Endothelial cell of umbilical vein (primary cell): ENCODE measurements around the gene FBXO2. TPM values are rescaled to one million over a fixed set of nuclear protein-coding genes. Genes with fewer than 3 reads are reported as not detected.

Source experiments
- BruUV-seq: library from RNA; stranded (reverse); fragments of 400-500 nt; replicated peaks from 2 replicates; lab custom pipeline; 2021; lab: Mats Ljungman, UMichigan
- CTCF ChIA-PET: fragments of 300-600, 350-600 bp; sonication (Branson Sonifier 250); formaldehyde crosslinking; loops from one replicate; lab custom pipeline; 2021; ENCODE audit warnings: antibody characterized with exemption, inconsistent platforms; lab: Charles Lee
- POLR2A ChIA-PET: fragments of 300-600, 350-600 bp; sonication (Branson Sonifier 250); formaldehyde crosslinking; loops from one replicate; lab custom pipeline; 2021; ENCODE audit warnings: antibody characterized with exemption, inconsistent platforms; lab: Charles Lee
- DNase-seq: peaks from one replicate; pipeline ENCODE4 v3.0.0-alpha.2; 2011; ENCODE audit warnings: low read depth, low spot score
- FAIRE-seq: peaks from 2 replicates; lab custom pipeline; 2011; peaks lifted over from hg19 to GRCh38; lab: Jason Lieb, UNC
- H2AFZ ChIP-seq: 2 replicates; pipeline ENCODE4 v1.6.0; 2012; ENCODE audit warnings: low read depth, low read length, control low read depth, inconsistent platforms
- H3K27ac ChIP-seq: 2 replicates; pipeline ENCODE4 v1.5.1; 2011; ENCODE audit warnings: low read depth, mild to moderate bottlenecking, control low read depth, low read length, moderate library complexity; ENCODE audit not compliant: insufficient read depth
- H3K27me3 ChIP-seq, 2 experiments: 2 replicates each; pipeline versions ENCODE4 v1.6.0 to v1.6.1; 2011; ENCODE audit warnings: low read length in 2 of 2, mixed read lengths in 1 of 2; ENCODE audit not compliant: control insufficient read depth in 2 of 2, insufficient read depth in 2 of 2
- H3K36me3 ChIP-seq, 2 experiments: 2 replicates in 1 of 2; 3 replicates in 1 of 2; pipeline ENCODE4 v1.5.1; 2011; ENCODE audit warnings: low read length in 2 of 2, mild to moderate bottlenecking in 1 of 2, moderate library complexity in 1 of 2; ENCODE audit not compliant: control insufficient read depth in 2 of 2, insufficient read depth in 2 of 2; ENCODE audit errors: extremely low read depth in 1 of 2
- H3K4me1 ChIP-seq: 3 replicates; pipeline ENCODE4 v1.5.1; 2011; ENCODE audit warnings: mild to moderate bottlenecking, low read length; ENCODE audit not compliant: control insufficient read depth, insufficient read depth; ENCODE audit errors: extremely low read depth
- H3K4me2 ChIP-seq: 2 replicates; pipeline ENCODE4 v1.6.1; 2011; ENCODE audit warnings: low read length, control low read depth, mixed read lengths; ENCODE audit not compliant: insufficient read depth
- H3K4me3 ChIP-seq, 3 experiments: fragments of 200-600 bp in 1 of 3; sonication (generic), shearing (Covaris generic) in 1 of 3; replicated peaks in 1 of 3; 2 replicates each; pipeline ENCODE4 v1.5.1; 2011 to 2016; ENCODE audit warnings: control low read depth in 3 of 3, low read length in 3 of 3, mild to moderate bottlenecking in 2 of 3, inconsistent platforms in 1 of 3, low read depth in 1 of 3, moderate library complexity in 1 of 3; ENCODE audit not compliant: insufficient read depth in 1 of 3
- H3K79me2 ChIP-seq: 2 replicates; pipeline ENCODE4 v1.6.0; 2012; ENCODE audit warnings: low read length, inconsistent platforms; ENCODE audit not compliant: control insufficient read depth, insufficient read depth
- H3K9ac ChIP-seq: replicated peaks from 2 replicates; pipeline ENCODE3; 2011; ENCODE audit warnings: low read length, control low read depth; ENCODE audit not compliant: insufficient read depth; ENCODE audit errors: extremely low read depth
- H3K9me1 ChIP-seq: replicated peaks from 3 replicates; pipeline ENCODE4 v1.6.0; 2011; ENCODE audit warnings: mild to moderate bottlenecking, low read length; ENCODE audit not compliant: control insufficient read depth, insufficient read depth; ENCODE audit errors: extremely low read depth
- H3K9me3 ChIP-seq: replicated peaks from 2 replicates; pipeline ENCODE4 v1.5.1; 2012; ENCODE audit warnings: low read length, inconsistent platforms; ENCODE audit not compliant: control insufficient read depth, insufficient read depth
- H4K20me1 ChIP-seq: replicated peaks from 2 replicates; pipeline ENCODE3; 2011; ENCODE audit warnings: mild to moderate bottlenecking, low read length; ENCODE audit not compliant: control insufficient read depth, insufficient read depth; ENCODE audit errors: extremely low read depth
- EZH2 ChIP-seq: IDR thresholded peaks from 2 replicates; pipeline ENCODE4 v1.6.1; 2012; ENCODE audit warnings: borderline replicate concordance, low read depth, mild to moderate bottlenecking, moderate library complexity, low read length, inconsistent platforms; ENCODE audit not compliant: severe bottlenecking
- FOS ChIP-seq: IDR thresholded peaks from 2 replicates; pipeline ENCODE4 v1.6.1; 2011; ENCODE audit warnings: mild to moderate bottlenecking, low read length, moderate library complexity, borderline replicate concordance; ENCODE audit not compliant: insufficient read depth
- GATA2 ChIP-seq: IDR thresholded peaks from 2 replicates; pipeline ENCODE4 v1.7.0; 2011; ENCODE audit warnings: low read depth, mild to moderate bottlenecking, moderate library complexity, mixed read lengths, low read length; ENCODE audit not compliant: insufficient read length, insufficient read depth
- JUN ChIP-seq: IDR thresholded peaks from 2 replicates; pipeline ENCODE4 v1.6.1; 2011; ENCODE audit warnings: borderline replicate concordance, low read depth; ENCODE audit not compliant: insufficient read length, insufficient read depth
- MYC ChIP-seq: IDR thresholded peaks from one replicate; pipeline ENCODE4 v1.6.1; 2011; ENCODE audit warnings: mild to moderate bottlenecking, low read depth, low read length
- POLR2A ChIP-seq: IDR thresholded peaks from 2 replicates; pipeline ENCODE4 v1.6.1; 2012; ENCODE audit warnings: low read depth, mild to moderate bottlenecking, control low read depth, low read length
- POLR2AphosphoS5 ChIP-seq: IDR thresholded peaks from 2 replicates; pipeline ENCODE4 v1.6.1; 2012; ENCODE audit warnings: low read depth, mild to moderate bottlenecking, control low read depth, low read length, moderate library complexity; ENCODE audit not compliant: insufficient read depth
- dilution Hi-C: fragments of 300-500 bp; cut with MboI; formaldehyde crosslinking; loops from one replicate; pipeline ENCODE4 v1.15.0; 2019; ENCODE audit warnings: low sequenced_read_pairs; ENCODE audit not compliant: extremely low pct_ligation_motif_present
- intact Hi-C: fragments of 100-400 bp; cut with micrococcal nuclease; formaldehyde crosslinking; loops from one replicate; pipeline ENCODE4 v1.10.0; 2022
- polyA plus RNA-seq, 4 experiments: library from polyadenylated mRNA; depleted of rRNA in 3 of 4; stranded (reverse) in 3 of 4; unstranded in 1 of 4; fragments of >200 nt; gene quantifications; 2 replicates each; pipeline versions ENCODE4 v1.2.1 to v1.2.3, GENCODE V29; 2011 to 2012; ENCODE audit warnings: missing spikeins in 1 of 4
- total RNA-seq: library from RNA; stranded (reverse); gene quantifications from 2 replicates; pipeline ENCODE4 v1.2.3, GENCODE V29; 2021
- TF ChIP-seq, protein P1 (sequence below): IDR thresholded peaks from 2 replicates; pipeline ENCODE4 v1.6.1; 2011; ENCODE audit not compliant: insufficient read depth, insufficient read length
- TF ChIP-seq, protein P2 (sequence below), 2 donors: IDR thresholded peaks; 1 replicate in 1 of 2; 2 replicates in 1 of 2; pipeline ENCODE4 v1.5.1; 2011; ENCODE audit warnings: low read length in 2 of 2, mild to moderate bottlenecking in 2 of 2, moderate library complexity in 2 of 2, control low read depth in 1 of 2, inconsistent platforms in 1 of 2, low read depth in 1 of 2; ENCODE audit not compliant: insufficient read depth in 1 of 2; ENCODE audit errors: extremely low read depth in 1 of 2

Gene FBXO2
- total and polyA plus RNA-seq, 2 donors (not counting 3 experiments of a cell fraction or from before 2014, with no cell fraction given), result 0.42 to 0.91 TPM

DNA sequence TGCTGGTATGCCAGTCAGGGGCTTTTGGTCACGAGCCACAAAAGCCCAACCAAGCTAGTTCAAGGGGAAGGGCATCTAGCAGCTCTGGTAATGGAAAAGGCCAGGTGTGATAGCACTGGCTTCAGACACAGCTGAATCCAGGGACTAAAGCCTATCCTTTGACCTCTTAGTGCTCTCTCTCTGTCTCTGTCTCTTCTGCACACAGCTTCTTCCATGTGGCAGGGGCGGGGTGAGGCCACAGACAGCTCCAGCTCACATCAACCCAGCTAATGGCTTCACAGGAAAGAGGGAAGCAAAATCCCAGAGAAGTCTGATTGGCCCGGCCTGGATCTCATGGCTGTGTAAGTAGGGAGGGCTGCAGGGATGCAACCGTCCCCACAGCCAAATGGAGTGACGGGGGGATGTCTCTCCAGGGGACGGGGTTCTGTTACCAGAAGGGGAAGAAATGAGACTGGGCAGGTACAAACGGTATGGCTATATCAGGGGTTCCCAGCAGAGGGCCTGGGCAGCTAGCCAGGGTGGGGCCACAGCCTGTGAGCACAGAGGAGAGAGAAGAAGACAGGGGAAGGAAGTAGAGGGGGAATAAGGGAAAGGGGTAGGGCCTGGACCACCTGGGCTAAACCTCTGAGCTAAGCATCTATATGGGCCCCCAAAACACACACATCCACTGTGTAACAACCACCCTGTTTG is 42.4 kb downstream of the FBXO2 start:
- FAIRE-seq (no peak), DNase-seq (no peak)
- H3K9me3 ChIP-seq, result no peaks in the 10 kb centered on the region
- no peak overlapping the region for H3K27ac ChIP-seq
- H3K9me1 ChIP-seq, result no peaks in the 10 kb centered on the region
- no peaks in the 10 kb centered on the region for H3K4me1 ChIP-seq
- ChIA-PET POLR2A (no interaction called here), CTCF (interaction anchor here (1.0 kb wide), 1 partner anchor 31 kb away, joined by 3 read pairs; no protein-coding TSS in a partner anchor)
- no peak overlapping the region for H3K9ac ChIP-seq
- H3K36me3 ChIP-seq, result no peaks in the 10 kb centered on the region
- H3K79me2 ChIP-seq, result no peaks in the 10 kb centered on the region
- intact Hi-C loops, result no loop called here
- H3K4me2 ChIP-seq, result no peak overlapping the region
- H2AFZ ChIP-seq, result no peak overlapping the region
- dilution Hi-C loops, result no loop called here
- H4K20me1 ChIP-seq, result no peaks in the 10 kb centered on the region
- no peaks in the 10 kb centered on the region for H3K27me3 ChIP-seq
- no peak for TF ChIP-seq GATA2
- no peak for TF ChIP-seq FOS
- TF ChIP-seq EZH2, result no peak
- no peak for TF ChIP-seq POLR2AphosphoS5
- TF ChIP-seq, protein P1, sequence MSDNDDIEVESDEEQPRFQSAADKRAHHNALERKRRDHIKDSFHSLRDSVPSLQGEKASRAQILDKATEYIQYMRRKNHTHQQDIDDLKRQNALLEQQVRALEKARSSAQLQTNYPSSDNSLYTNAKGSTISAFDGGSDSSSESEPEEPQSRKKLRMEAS, result no peak
- no peak for TF ChIP-seq MYC
- TF ChIP-seq, protein P2, sequence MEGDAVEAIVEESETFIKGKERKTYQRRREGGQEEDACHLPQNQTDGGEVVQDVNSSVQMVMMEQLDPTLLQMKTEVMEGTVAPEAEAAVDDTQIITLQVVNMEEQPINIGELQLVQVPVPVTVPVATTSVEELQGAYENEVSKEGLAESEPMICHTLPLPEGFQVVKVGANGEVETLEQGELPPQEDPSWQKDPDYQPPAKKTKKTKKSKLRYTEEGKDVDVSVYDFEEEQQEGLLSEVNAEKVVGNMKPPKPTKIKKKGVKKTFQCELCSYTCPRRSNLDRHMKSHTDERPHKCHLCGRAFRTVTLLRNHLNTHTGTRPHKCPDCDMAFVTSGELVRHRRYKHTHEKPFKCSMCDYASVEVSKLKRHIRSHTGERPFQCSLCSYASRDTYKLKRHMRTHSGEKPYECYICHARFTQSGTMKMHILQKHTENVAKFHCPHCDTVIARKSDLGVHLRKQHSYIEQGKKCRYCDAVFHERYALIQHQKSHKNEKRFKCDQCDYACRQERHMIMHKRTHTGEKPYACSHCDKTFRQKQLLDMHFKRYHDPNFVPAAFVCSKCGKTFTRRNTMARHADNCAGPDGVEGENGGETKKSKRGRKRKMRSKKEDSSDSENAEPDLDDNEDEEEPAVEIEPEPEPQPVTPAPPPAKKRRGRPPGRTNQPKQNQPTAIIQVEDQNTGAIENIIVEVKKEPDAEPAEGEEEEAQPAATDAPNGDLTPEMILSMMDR (IDR thresholded peaks at IDR 0.05; ENCODE audit: extremely low read depth in 1 of 2, insufficient read depth in 1 of 2, low read depth in 1 of 2, low read length in 2 of 2), result no peak
- TF ChIP-seq JUN, result no peak
- no peak for TF ChIP-seq POLR2A
- H3K4me3 ChIP-seq, result no peak overlapping the region
- BruUV-seq, result no TSS peak
